ENCODE results near the gene CLN5. TPM values are rescaled to one million over a fixed set of nuclear protein-coding genes. Genes with fewer than 3 reads are reported as not detected.

The CLN5 gene
- total and polyA plus RNA-seq, 2 of the 13 experiments (the other 11 are each of a cell fraction or from before 2014, with no cell fraction given): 10.1 to 13.7 TPM

DNA sequence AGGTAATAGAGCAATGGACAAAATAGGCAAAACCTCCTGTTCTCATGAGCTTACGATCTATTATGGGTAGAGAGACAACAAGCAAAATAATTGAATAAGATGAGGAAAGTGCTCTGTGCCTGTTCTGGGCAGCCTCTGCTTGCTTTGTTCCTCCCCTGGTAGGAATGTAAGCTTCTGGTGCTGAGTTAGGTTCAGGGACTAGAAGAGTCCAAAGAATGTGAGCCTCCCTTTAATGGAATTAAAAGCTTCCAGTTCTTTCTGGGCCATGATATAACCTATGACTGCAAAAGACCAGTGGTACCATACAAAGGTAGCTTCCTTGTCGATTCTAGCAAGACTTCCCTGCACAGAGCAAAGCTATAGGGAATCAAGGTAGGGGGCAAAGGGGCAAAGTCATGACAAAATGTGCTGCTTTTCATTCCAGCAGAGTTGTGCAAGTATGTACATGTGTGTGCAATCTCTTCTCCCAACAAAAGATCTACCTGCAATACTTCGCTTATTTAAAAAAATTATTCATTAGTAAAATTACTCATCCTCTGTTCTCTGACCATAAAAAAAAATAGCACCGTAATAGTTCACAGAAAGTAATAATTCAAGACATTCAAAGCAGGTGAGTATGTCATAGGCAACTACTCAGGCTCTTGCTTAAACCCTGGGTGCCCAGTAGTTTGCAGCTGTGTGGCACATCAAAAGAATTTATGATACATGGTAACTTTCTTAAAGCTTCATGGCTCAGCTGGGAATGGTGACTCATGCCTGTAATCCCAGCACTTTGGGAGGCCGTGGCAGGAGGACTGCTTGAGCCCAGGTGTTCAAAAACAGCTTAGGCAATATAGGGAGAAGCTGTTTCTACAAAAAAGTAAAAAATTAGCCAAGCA, 22.2 kb upstream of the CLN5 start:
- no TSS peak for BruUV-seq (replicated peaks)
- FAIRE-seq (no peak), ATAC-seq (no peak), DNase-seq (ENCODE audit: low spot score) (no peak)
- H3K9me3 ChIP-seq (ENCODE audit: low read length): no peaks in the 10 kb centered on the region
- peaks cover 0 to 18% of the 10 kb centered on the region in 2 experiments; a peak in 1 of 5 replicates for H3K27me3 ChIP-seq (ENCODE audit: control insufficient read depth in 1 of 2, insufficient read depth in 2 of 2, low read length in 2 of 2)
- H3K9ac ChIP-seq (ENCODE audit: insufficient read depth, low read depth, low read length): no peak overlapping the region
- H3K27ac ChIP-seq (ENCODE audit: extremely low read length, insufficient read depth, low read length): no peak overlapping the region
- ChIA-PET CTCF (ENCODE audit: low intra/inter-chr PET ratio, low total read pairs) (no interaction called here), POLR2A (no interaction called here)
- H4K20me1 ChIP-seq (ENCODE audit: insufficient read depth, low read length): no peaks in the 10 kb centered on the region
- in situ Hi-C loops (cut with HindIII; ENCODE audit: extremely low pct_ligation_motif_present, low pct_unique_long_range_greater_than_20kb) (no loop called here), intact Hi-C loops (cut with micrococcal nuclease; ENCODE audit: unreplicated experiment) (no loop called here)
- no peaks in the 10 kb centered on the region for H3K79me2 ChIP-seq (ENCODE audit: insufficient read depth, low read length)
- TF ChIP-seq ZNF333 (CRISPR knock-in tag; IDR thresholded peaks at IDR 0.05; ENCODE audit: borderline replicate concordance): no peak
- 0 out of 2 replicates have a peak, but pooled peaks have one; percentile 58 for TF ChIP-seq CEBPB (IDR thresholded peaks at IDR 0.05; ENCODE audit: borderline replicate concordance, low read depth, low read length)
- H3K4me2 ChIP-seq (ENCODE audit: low read depth, low read length): no peak overlapping the region
- H3K4me3 ChIP-seq (replicated peaks in 1 of 3; ENCODE audit: insufficient read depth in 1 of 3, low read depth in 2 of 3, low read length in 3 of 3): no peak overlapping the region
- H3K36me3 ChIP-seq (replicated peaks in 1 of 2; ENCODE audit: control insufficient read depth in 1 of 2, insufficient read depth in 2 of 2, low read length in 2 of 2): no peaks in the 10 kb centered on the region
- WGBS (ENCODE audit: low lambda C conversion rate): 20% methylated on average over 5 of the region's 5 CpGs
- H2AFZ ChIP-seq (ENCODE audit: low read length): no peak overlapping the region
- H3K4me1 ChIP-seq (ENCODE audit: insufficient read depth, low read length): no peaks in the 10 kb centered on the region

DNA sequence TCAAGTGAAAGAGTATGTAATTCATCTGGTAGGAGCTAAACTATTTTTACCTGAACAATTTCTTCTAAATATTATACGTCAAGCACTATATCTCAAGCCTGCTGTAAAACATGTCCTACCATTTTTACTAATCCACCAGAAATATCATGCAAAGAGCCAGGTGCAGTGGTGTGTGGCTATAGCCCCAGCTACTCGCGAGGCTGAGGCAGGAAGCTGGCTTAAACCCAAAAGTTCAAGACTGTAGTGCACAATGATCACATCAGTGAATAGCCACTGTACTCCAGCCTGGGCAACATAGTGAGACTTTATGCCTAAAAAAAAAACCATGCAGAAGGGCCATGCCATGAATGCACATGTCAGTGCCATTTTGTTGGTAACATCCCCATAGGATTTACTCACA, 20.7 kb upstream of the CLN5 start:
- TF ChIP-seq RFX3 (CRISPR knock-in tag; IDR thresholded peaks at IDR 0.05) (no peak), PHB2 (IDR thresholded peaks at IDR 0.05; ENCODE audit: partially characterized antibody) (no peak), RARG (CRISPR knock-in tag; IDR thresholded peaks at IDR 0.05; ENCODE audit: low read depth) (no peak), ZBTB42 (CRISPR knock-in tag; IDR thresholded peaks at IDR 0.05) (no peak), RAD21 (CRISPR knock-in tag; IDR thresholded peaks at IDR 0.05) (no peak)
- TF ChIP-seq, protein P1, sequence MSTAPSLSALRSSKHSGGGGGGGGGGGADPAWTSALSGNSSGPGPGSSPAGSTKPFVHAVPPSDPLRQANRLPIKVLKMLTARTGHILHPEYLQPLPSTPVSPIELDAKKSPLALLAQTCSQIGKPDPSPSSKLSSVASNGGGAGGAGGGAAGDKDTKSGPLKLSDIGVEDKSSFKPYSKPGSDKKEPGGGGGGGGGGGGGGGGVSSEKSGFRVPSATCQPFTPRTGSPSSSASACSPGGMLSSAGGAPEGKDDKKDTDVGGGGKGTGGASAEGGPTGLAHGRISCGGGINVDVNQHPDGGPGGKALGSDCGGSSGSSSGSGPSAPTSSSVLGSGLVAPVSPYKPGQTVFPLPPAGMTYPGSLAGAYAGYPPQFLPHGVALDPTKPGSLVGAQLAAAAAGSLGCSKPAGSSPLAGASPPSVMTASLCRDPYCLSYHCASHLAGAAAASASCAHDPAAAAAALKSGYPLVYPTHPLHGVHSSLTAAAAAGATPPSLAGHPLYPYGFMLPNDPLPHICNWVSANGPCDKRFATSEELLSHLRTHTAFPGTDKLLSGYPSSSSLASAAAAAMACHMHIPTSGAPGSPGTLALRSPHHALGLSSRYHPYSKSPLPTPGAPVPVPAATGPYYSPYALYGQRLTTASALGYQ (CRISPR knock-in tag; IDR thresholded peaks at IDR 0.05): no peak
- Histone ChIP-seq H3K4me1 (ENCODE audit: insufficient read depth, low read length) (no peaks in the 10 kb centered on the region), H3K36me3 (replicated peaks in 1 of 2; ENCODE audit: control insufficient read depth in 1 of 2, insufficient read depth in 2 of 2, low read length in 2 of 2) (no peaks in the 10 kb centered on the region), H2AFZ (ENCODE audit: low read length) (no peak overlapping the region), H3K4me2 (ENCODE audit: low read depth, low read length) (no peak overlapping the region), H3K9me3 (ENCODE audit: low read length) (no peaks in the 10 kb centered on the region), H3K4me3 (replicated peaks in 1 of 3; ENCODE audit: insufficient read depth in 1 of 3, low read depth in 2 of 3, low read length in 3 of 3) (no peak overlapping the region), H3K9ac (ENCODE audit: insufficient read depth, low read depth, low read length) (no peak overlapping the region), H3K27me3 (ENCODE audit: control insufficient read depth in 1 of 2, insufficient read depth in 2 of 2, low read length in 2 of 2) (peaks cover 0 to 18% of the 10 kb centered on the region in 2 experiments; a peak in 1 of 5 replicates), H3K27ac (ENCODE audit: extremely low read length, insufficient read depth, low read length) (no peak overlapping the region), H3K79me2 (ENCODE audit: insufficient read depth, low read length) (no peaks in the 10 kb centered on the region), H4K20me1 (ENCODE audit: insufficient read depth, low read length) (no peaks in the 10 kb centered on the region)
- intact Hi-C loops (cut with micrococcal nuclease; ENCODE audit: unreplicated experiment) (no loop called here), in situ Hi-C loops (cut with HindIII; ENCODE audit: extremely low pct_ligation_motif_present, low pct_unique_long_range_greater_than_20kb) (no loop called here)
- ATAC-seq (no peak), FAIRE-seq (no peak), DNase-seq (ENCODE audit: low spot score) (no peak)
- WGBS (ENCODE audit: low lambda C conversion rate): 38% methylated on average over 3 of the region's 3 CpGs
- ChIA-PET CTCF (ENCODE audit: low intra/inter-chr PET ratio, low total read pairs) (no interaction called here), POLR2A (no interaction called here)
- BruUV-seq (replicated peaks): no TSS peak

Data from HepG2 (cell line).